Fibroblast of skin of left biceps (primary cell): ENCODE measurements around the gene VEGFA.

Experiments used
- DNase-seq, 2 experiments: peaks; one replicate each; pipeline ENCODE4 v3.0.0-alpha.2; 2013; ENCODE audit warnings: low read depth in 2 of 2

VEGFA gene

DNA sequence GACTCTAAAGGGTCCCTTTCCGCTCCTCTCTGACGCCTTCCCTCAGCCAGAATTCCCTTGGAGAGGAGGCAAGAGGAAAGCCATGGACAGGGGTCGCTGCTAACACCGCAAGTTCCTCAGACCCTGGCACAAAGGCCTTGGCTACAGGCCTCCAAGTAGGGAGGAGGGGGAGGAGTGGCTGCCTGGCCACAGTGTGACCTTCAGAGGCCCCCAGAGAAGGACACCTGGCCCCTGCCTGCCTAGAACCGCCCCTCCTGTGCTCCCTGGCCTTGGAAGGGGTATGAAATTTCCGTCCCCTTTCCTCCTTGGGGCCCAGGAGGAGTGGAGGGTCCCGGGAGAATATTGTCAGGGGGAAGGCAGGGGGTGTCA lies 2.7 kb downstream of the VEGFA start:
- no peak for DNase-seq

DNA sequence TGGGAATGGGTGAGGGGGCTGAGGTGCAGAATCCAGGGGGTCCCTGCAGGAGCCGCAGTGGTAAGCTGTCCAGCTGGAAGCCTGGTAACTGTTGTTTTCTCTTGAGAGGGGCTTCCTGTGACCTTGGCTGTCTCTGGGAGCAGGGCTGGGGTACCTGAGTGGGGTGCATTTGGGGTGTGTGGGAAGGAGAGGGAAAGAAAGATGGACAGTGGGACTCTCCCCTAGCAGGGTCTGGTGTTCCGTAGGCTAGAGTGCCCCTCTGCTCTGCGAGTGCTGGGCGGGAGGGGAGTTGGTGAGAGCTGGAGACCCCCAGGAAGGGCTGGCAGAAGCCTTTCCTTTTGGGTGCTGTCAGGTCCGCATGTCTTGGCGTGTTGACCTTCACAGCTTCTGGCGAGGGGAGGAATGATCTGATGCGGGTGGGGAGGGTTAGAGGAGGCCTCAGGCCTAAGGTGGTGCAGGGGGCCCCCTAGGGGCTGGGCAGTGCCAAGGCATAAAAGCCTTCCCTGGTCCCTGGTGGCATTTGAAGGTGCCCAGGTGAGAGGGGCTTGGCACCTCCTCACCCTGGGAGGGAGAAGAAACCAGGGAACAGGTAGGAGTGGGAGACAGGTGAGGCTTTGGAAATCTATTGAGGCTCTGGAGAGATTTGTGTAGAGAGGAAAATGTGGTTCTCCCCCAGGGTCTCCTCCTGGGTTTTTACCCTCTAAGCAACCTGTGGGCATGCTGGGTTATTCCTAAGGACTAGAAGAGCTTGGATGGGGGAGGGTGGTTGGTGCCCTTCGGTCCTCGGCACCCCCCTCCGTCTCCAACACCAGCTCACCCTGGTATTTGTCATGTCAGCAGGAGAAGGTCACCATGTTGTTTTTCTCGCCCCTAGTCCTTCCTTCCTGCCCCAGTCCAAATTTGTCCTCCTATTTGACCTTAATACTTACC lies 3.3 kb downstream of the VEGFA start:
- no peak for DNase-seq

DNA sequence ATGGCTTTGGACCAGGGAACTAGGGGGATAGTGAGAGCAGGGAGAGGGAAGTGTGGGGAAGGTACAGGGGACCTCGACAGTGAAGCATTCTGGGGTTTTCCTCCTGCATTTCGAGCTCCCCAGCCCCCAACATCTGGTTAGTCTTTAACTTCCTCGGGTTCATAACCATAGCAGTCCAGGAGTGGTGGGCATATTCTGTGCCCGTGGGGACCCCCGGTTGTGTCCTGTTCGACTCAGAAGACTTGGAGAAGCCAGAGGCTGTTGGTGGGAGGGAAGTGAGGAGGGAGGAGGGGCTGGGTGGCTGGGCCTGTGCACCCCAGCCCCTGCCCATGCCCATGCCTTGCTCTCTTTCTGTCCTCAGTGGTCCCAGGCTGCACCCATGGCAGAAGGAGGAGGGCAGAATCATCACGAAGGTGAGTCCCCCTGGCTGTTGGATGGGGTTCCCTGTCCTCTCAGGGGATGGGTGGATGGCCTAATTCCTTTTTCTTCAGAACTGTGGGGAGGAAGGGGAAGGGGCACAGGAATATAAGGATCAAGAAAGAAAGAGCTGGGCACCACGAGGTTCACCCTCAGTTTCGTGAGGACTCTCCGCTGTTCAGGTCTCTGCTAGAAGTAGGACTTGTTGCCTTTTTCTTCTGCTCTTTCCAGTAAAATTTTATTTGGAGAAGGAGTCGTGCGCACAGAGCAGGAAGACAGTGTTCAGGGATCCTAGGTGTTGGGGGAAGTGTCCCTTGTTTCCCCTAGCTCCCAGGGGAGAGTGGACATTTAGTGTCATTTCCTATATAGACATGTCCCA lies 4.2 kb downstream of the VEGFA start:
- DNase-seq: no peak

DNA sequence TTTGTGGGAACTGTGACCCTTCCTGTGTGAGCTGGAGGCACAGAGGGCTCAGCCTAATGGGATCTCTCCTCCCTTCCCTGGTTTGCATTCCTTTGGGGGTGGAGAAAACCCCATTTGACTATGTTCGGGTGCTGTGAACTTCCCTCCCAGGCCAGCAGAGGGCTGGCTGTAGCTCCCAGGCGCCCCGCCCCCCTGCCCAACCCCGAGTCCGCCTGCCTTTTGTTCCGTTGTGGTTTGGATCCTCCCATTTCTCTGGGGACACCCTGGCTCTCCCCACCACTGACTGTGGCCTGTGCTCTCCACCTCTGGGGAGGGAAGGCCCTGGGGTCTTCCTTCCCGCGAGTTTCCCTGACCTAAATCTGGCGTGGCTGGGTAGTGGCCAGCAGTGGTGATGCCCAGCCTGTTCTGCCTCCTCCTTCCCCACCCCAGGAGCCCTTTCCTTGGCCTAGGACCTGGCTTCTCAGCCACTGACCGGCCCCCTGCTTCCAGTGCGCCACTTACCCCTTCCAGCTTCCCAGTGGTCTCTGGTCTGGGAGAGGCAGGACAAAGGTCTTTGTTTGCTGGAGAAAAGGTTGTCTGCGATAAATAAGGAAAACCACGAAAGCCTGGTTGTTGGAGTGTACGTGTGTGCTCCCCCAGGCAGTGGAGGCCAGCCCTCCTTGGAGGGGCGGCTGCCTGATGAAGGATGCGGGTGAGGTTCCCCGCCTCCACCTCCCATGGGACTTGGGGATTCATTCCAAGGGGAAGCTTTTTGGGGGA lies 4.9 kb downstream of the VEGFA start:
- DNase-seq: no peak

DNA sequence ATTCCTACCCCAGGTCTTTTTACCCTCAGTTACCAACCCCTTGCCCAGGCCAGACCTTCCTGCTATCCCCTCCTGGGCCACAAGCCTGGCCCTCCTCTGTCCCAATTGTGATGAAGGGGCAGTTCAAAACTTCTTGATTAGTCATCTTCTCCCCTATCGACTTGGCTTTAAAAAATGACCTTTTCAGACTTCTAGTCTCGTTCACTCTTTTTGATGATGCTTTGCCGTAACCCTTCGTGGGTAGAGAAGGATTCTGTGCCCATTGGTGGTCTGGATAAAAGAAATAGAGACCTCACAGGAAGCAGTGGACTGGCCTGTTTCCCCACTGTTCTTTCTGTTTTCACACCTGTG lies 5.5 kb downstream of the VEGFA start:
- DNase-seq: no peak

DNA sequence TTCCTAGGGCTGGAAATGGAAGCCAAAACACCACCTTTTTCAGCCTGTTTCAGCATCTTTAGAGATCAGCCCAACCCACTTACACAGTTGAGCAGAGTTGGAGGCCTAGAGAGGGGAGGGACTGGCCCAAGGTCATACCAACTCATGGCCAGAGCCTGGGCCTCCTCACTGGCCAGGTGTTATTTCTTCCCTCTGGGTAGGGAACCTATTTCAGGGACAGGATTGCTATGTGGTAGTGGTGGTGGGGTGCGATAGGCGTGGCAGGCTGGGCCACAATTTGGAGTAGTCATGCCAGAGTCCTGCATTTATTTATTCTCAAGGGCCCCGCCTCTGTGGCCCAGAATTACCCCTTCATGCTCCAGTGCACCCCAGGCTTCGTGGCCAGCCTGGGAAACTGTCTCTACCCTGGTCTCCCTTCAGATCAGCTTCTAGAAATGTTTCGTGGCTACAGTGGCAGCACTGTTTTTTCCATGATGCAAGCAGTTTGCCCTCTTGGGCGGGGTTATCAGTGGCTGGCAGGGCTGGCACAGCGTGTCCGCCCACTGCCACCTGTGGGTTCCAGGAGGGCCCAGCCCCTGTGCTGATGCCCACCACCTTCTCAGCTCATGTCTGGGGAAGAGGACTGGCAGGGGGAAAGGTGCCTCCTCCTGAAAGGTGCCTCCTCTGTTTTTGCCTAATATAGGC lies 6.2 kb downstream of the VEGFA start:
- DNase-seq: no peak

DNA sequence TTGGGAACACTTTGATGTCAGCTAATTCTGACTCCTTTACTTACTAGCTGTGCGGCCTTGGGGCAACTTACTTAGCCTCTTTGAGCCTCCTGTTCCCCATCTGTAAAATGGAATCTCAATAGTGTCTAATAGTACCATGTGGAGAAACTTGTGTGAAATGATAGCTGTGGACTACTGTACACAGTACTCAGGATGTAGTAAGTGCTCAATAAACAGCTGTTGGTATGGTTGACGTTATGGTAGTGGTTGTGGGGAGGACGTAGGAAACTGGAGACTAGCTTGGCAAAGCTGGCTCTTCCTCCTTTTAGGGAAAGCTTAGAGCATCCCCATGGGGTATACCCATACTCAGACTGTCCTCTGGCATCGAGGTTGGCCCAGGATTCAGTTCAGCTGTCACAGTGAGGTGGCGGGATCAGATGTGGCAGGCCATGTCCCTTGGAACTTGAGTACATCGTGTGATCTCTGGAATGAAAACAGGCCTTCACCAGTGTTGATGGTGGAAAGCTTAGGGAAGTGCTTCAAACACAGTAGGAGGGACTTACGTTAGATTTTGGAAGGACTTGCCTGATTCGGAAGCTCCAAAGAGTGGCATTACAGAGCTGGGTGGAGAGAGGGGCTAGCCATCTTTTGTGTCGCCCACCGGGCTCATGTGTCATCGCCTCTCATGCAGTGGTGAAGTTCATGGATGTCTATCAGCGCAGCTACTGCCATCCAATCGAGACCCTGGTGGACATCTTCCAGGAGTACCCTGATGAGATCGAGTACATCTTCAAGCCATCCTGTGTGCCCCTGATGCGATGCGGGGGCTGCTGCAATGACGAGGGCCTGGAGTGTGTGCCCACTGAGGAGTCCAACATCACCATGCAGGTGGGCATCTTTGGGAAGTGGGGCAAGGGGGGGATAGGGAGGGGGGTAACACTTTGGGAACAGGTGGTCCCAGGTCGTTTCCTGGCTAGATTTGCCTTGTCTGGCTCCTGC lies 7.1 kb downstream of the VEGFA start:
- no peak for DNase-seq

DNA sequence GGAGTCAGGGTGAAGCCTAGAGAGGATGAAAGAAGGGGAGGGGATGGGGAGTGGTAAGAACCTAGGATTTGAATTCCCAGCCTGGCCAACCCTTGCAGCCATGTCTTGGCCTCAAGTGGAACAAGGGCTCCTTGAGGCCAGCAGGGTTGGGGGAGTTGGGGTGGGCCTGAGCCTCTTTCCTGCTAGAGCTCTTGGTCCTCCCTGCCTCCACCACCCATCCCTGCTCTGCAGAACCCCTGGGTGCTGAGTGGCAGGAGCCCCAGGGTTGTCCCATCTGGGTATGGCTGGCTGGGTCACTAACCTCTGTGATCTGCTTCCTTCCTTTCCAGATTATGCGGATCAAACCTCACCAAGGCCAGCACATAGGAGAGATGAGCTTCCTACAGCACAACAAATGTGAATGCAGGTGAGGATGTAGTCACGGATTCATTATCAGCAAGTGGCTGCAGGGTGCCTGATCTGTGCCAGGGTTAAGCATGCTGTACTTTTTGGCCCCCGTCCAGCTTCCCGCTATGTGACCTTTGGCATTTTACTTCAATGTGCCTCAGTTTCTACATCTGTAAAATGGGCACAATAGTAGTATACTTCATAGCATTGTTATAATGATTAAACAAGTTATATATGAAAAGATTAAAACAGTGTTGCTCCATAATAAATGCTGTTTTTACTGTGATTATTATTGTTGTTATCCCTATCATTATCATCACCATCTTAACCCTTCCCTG lies 8.3 kb downstream of the VEGFA start:
- no peak for DNase-seq

DNA sequence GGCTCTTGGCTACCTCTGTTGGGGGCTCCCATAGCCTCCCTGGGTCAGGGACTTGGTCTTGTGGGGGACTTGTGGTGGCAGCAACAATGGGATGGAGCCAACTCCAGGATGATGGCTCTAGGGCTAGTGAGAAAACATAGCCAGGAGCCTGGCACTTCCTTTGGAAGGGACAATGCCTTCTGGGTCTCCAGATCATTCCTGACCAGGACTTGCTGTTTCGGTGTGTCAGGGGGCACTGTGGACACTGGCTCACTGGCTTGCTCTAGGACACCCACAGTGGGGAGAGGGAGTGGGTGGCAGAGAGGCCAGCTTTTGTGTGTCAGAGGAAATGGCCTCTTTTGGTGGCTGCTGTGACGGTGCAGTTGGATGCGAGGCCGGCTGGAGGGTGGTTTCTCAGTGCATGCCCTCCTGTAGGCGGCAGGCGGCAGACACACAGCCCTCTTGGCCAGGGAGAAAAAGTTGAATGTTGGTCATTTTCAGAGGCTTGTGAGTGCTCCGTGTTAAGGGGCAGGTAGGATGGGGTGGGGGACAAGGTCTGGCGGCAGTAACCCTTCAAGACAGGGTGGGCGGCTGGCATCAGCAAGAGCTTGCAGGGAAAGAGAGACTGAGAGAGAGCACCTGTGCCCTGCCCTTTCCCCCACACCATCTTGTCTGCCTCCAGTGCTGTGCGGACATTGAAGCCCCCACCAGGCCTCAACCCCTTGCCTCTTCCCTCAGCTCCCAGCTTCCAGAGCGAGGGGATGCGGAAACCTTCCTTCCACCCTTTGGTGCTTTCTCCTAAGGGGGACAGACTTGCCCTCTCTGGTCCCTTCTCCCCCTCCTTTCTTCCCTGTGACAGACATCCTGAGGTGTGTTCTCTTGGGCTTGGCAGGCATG lies 9.2 kb downstream of the VEGFA start:
- DNase-seq: no peak

DNA sequence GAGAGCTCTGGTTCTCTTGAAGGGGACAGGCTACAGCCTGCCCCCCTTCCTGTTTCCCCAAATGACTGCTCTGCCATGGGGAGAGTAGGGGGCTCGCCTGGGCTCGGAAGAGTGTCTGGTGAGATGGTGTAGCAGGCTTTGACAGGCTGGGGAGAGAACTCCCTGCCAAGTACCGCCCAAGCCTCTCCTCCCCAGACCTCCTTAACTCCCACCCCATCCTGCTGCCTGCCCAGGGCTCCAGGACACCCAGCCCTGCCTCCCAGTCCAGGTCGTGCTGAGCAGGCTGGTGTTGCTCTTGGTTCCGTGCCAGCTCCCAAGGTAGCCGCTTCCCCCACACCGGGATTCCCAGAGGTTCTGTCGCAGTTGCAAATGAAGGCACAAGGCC lies 9.8 kb downstream of the VEGFA start:
- DNase-seq: no peak

DNA sequence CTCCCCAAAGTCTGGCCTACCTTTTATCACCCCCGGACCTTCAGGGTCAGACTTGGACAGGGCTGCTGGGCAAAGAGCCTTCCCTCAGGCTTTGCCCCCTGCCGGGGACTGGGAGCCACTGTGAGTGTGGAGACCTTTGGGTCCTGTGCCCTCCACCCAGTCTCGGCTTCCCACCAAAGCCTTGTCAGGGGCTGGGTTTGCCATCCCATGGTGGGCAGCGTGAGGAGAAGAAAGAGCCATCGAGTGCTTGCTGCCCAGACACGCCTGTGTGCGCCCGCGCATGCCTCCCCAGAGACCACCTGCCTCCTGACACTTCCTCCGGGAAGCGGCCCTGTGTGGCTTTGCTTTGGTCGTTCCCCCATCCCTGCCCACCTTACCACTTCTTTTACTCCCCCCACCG lies 10.3 kb downstream of the VEGFA start:
- no peak for DNase-seq

DNA sequence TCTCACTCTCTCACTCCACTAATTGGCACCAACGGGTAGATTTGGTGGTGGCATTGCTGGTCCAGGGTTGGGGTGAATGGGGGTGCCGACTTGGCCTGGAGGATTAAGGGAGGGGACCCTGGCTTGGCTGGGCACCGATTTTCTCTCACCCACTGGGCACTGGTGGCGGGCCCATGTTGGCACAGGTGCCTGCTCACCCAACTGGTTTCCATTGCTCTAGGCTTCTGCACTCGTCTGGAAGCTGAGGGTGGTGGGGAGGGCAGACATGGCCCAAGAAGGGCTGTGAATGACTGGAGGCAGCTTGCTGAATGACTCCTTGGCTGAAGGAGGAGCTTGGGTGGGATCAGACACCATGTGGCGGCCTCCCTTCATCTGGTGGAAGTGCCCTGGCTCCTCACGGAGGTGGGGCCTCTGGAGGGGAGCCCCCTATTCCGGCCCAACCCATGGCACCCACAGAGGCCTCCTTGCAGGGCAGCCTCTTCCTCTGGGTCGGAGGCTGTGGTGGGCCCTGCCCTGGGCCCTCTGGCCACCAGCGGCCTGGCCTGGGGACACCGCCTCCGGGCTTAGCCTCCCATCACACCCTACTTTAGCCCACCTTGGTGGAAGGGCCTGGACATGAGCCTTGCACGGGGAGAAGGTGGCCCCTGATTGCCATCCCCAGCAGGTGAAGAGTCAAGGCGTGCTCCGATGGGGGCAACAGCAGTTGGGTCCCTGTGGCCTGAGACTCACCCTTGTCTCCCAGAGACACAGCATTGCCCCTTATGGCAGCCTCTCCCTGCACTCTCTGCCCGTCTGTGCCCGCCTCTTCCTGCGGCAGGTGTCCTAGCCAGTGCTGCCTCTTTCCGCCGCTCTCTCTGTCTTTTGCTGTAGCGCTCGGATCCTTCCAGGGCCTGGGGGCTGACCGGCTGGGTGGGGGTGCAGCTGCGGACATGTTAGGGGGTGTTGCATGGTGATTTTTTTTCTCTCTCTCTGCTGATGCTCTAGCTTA lies 11.2 kb downstream of the VEGFA start:
- DNase-seq: no peak

DNA sequence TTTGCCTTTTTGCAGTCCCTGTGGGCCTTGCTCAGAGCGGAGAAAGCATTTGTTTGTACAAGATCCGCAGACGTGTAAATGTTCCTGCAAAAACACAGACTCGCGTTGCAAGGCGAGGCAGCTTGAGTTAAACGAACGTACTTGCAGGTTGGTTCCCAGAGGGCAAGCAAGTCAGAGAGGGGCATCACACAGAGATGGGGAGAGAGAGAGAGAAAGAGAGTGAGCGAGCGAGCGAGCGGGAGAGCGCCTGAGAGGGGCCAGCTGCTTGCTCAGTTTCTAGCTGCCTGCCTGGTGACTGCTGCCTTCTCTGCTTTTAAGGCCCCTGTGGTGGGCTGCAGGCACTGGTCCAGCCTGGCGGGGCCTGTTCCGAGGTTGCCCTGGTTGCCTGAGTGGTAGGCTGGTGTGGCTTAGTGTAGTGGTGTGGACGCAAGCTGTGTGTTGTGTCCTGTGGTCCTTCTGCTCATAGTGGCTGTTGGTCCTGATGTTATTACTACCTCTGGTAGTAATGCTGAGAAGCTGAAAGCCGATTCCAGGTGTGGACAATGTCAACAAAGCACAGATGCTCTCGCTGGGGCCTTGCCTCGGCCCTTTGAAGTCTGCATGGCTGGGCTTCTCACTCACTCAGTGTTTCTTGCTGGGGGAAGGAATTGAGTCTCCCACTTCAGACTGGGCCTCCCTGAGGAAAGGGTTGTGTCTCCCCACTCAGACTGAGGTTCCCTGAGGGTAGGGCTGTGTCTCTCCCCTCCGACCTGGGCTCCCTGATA lies 12.1 kb downstream of the VEGFA start:
- DNase-seq: no peak

DNA sequence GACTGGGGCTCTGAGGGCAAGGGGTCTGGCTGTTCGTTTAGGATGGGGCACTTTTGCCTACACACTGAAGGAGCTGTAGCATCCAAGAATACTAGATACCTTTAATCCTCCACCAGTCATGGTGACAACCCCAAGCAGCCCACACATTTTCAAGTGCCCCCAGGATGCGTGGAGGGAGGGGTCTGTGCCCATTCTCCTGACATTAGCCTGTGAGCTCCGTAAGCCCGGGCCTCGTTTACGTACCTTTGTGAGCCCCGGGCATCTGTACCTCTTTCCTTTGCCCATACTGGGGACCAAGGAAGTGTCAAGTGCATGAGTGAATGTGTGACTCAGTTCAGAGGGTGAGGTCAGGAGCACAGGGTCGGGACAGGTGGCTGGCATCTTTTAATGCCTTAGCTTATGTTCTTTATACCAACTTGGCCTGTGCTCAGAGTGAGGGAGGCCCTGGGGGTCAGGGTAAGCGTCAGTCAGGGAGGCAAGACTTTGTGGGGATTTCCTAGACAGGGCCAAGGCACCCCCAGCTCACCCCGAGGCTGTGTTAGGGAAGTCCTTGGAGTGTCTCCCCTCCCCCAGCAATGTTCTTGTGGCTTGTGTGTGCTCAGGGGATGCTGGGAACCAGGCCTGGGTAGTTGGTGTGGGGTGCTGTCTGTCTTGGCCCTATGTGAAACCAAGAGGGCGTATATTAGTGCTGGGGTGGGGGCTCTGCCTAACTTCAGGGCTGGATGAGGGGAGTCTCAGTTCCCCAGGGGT lies 12.9 kb downstream of the VEGFA start:
- DNase-seq: no peak

DNA sequence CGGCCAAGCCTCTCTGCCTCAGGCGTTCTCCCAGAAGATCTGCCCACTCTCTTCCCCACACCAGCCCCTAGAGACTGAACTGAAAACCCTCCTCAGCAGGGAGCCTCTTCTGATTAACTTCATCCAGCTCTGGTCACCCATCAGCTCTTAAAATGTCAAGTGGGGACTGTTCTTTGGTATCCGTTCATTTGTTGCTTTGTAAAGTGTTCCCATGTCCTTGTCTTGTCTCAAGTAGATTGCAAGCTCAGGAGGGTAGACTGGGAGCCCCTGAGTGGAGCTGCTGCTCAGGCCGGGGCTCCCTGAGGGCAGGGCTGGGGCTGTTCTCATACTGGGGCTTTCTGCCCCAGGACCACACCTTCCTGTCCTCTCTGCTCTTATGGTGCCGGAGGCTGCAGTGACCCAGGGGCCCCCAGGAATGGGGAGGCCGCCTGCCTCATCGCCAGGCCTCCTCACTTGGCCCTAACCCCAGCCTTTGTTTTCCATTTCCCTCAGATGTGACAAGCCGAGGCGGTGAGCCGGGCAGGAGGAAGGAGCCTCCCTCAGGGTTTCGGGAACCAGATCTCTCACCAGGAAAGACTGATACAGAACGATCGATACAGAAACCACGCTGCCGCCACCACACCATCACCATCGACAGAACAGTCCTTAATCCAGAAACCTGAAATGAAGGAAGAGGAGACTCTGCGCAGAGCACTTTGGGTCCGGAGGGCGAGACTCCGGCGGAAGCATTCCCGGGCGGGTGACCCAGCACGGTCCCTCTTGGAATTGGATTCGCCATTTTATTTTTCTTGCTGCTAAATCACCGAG lies 14.2 kb downstream of the VEGFA start:
- no peak for DNase-seq
